H1 (cell line): Measurements from ENCODE around the gene B4GALNT1. TPM values are rescaled to one million over a fixed set of nuclear protein-coding genes. Genes with fewer than 3 reads are reported as not detected.

Experiments
- CTCF ChIA-PET: fragments of 300-600 bp; sonication (Branson Sonifier 250); formaldehyde crosslinking; loops from one replicate; lab custom pipeline; 2021; ENCODE audit not compliant: partially characterized antibody; lab: Charles Lee
- POLR2A ChIA-PET: fragments of 300-600 bp; sonication (Branson Sonifier 250); formaldehyde crosslinking; loops from one replicate; lab custom pipeline; 2021; ENCODE audit warnings: inconsistent platforms; ENCODE audit not compliant: partially characterized antibody; lab: Charles Lee
- DNase-seq, 2 experiments: peaks; one replicate each; pipeline versions ENCODE4 v3.0.0 to v3.0.0-alpha.2; 2010 to 2022; ENCODE audit warnings: low spot score in 2 of 2, low read depth in 1 of 2, mixed read lengths in 1 of 2
- FAIRE-seq: peaks from 2 replicates; lab custom pipeline; 2011; peaks lifted over from hg19 to GRCh38; lab: Jason Lieb, UNC
- H2AFZ ChIP-seq: 2 replicates; pipeline ENCODE4 v1.8.1; 2012; ENCODE audit warnings: low read length, inconsistent platforms
- H2AK5ac ChIP-seq: 2 replicates; pipeline ENCODE4 v1.6.1; 2013; ENCODE audit warnings: low read depth, low read length
- H2BK120ac ChIP-seq: replicated peaks from 2 replicates; pipeline ENCODE3; 2013; ENCODE audit warnings: low read depth, low read length, inconsistent platforms
- H2BK12ac ChIP-seq: 2 replicates; pipeline ENCODE4 v1.6.1; 2013; ENCODE audit warnings: low read depth, low read length
- H2BK15ac ChIP-seq: 2 replicates; pipeline ENCODE4 v1.6.1; 2013; ENCODE audit warnings: low read length
- H2BK20ac ChIP-seq: 2 replicates; pipeline ENCODE4 v1.6.1; 2013; ENCODE audit warnings: low read length
- H2BK5ac ChIP-seq: 2 replicates; pipeline ENCODE4 v1.6.1; 2013; ENCODE audit warnings: low read depth, low read length
- H3K14ac ChIP-seq: 2 replicates; pipeline ENCODE4 v1.6.1; 2013; ENCODE audit warnings: inconsistent platforms; ENCODE audit not compliant: insufficient read length
- H3K18ac ChIP-seq: 2 replicates; pipeline ENCODE4 v1.6.1; 2013; ENCODE audit warnings: low read length; ENCODE audit errors: extremely low read depth
- H3K23ac ChIP-seq: 2 replicates; pipeline ENCODE4 v1.6.1; 2013; ENCODE audit warnings: inconsistent platforms; ENCODE audit not compliant: insufficient read length
- H3K23me2 ChIP-seq: 2 replicates; pipeline ENCODE4 v1.6.1; 2013; ENCODE audit warnings: low read depth, low read length
- H3K27ac ChIP-seq: 2 replicates; pipeline ENCODE4 v1.6.1; 2011; ENCODE audit warnings: low read depth, low read length, inconsistent platforms
- H3K27me3 ChIP-seq, 4 experiments: replicated peaks in 1 of 4; 1 replicate in 1 of 4; 2 replicates in 3 of 4; pipeline versions ENCODE4 v1.6.1 to v1.8.1; 2011 to 2013; ENCODE audit warnings: low read length in 3 of 4, mild to moderate bottlenecking in 3 of 4, inconsistent platforms in 2 of 4, mixed read lengths in 2 of 4, moderate library complexity in 1 of 4; ENCODE audit not compliant: control insufficient read depth in 3 of 4, insufficient read depth in 3 of 4; ENCODE audit errors: extremely low read depth in 1 of 4
- H3K36me3 ChIP-seq, 4 experiments: 2 replicates each; pipeline versions ENCODE4 v1.6.1 to v1.8.1; 2011 to 2013; ENCODE audit warnings: mild to moderate bottlenecking in 4 of 4, low read length in 3 of 4, moderate library complexity in 2 of 4, control low read depth in 1 of 4, inconsistent platforms in 1 of 4; ENCODE audit not compliant: insufficient read depth in 4 of 4, control insufficient read depth in 2 of 4
- H3K4ac ChIP-seq: replicated peaks from 2 replicates; pipeline ENCODE3; 2013; ENCODE audit warnings: low read length, low read depth, mixed read lengths, inconsistent platforms; ENCODE audit not compliant: insufficient read length
- H3K4me1 ChIP-seq, 4 experiments: replicated peaks in 1 of 4; 1 replicate in 1 of 4; 2 replicates in 3 of 4; pipeline versions ENCODE4 v1.6.1 to v1.8.1; 2011 to 2013; ENCODE audit warnings: low read length in 3 of 4, inconsistent platforms in 2 of 4, mixed read lengths in 1 of 4; ENCODE audit not compliant: insufficient read depth in 4 of 4, control insufficient read depth in 3 of 4
- H3K4me2 ChIP-seq, 2 experiments: 2 replicates each; pipeline versions ENCODE4 v1.6.1 to v1.8.1; 2011 to 2013; ENCODE audit warnings: low read depth in 2 of 2, low read length in 2 of 2, control low read depth in 1 of 2, inconsistent platforms in 1 of 2, mild to moderate bottlenecking in 1 of 2; ENCODE audit not compliant: insufficient read depth in 1 of 2
- H3K4me3 ChIP-seq, 4 experiments: fragments of 200-600, 300-600 bp in 1 of 4; sonication (generic), shearing (Covaris generic), sonication (Bioruptor Twin) in 1 of 4; 2 replicates each; pipeline versions ENCODE4 v1.5.1 to v1.8.1; 2011 to 2016; ENCODE audit warnings: low read length in 4 of 4, low read depth in 3 of 4, control low read depth in 2 of 4, inconsistent platforms in 2 of 4, mild to moderate bottlenecking in 2 of 4, mixed read lengths in 1 of 4, moderate library complexity in 1 of 4; ENCODE audit not compliant: insufficient read depth in 2 of 4; ENCODE audit errors: extremely low read depth in 1 of 4
- H3K56ac ChIP-seq: replicated peaks from 2 replicates; pipeline ENCODE3; 2013; ENCODE audit warnings: low read depth, mild to moderate bottlenecking, mixed read lengths, low read length, inconsistent platforms; ENCODE audit not compliant: insufficient read length
- H3K79me1 ChIP-seq: 2 replicates; pipeline ENCODE4 v1.6.1; 2013; ENCODE audit warnings: low read depth, low read length, control low read depth
- H3K79me2 ChIP-seq, 2 experiments: 2 replicates each; pipeline versions ENCODE4 v1.6.1 to v1.8.1; 2012 to 2013; ENCODE audit warnings: low read length in 2 of 2, mild to moderate bottlenecking in 2 of 2, inconsistent platforms in 1 of 2; ENCODE audit not compliant: insufficient read depth in 2 of 2, control insufficient read depth in 1 of 2
- H3K9ac ChIP-seq, 4 experiments: replicated peaks in 1 of 4; 1 replicate in 1 of 4; 2 replicates in 3 of 4; pipeline versions ENCODE4 v1.6.1 to v1.8.1; 2011 to 2013; ENCODE audit warnings: low read depth in 3 of 4, low read length in 3 of 4, control low read depth in 2 of 4, mild to moderate bottlenecking in 2 of 4, moderate library complexity in 2 of 4, inconsistent platforms in 1 of 4; ENCODE audit errors: extremely low read depth in 1 of 4
- H3K9me3 ChIP-seq, 2 experiments: 2 replicates each; pipeline versions ENCODE4 v1.6.1 to v1.8.1; 2012 to 2013; ENCODE audit warnings: mild to moderate bottlenecking in 2 of 2, moderate library complexity in 2 of 2, control low read depth in 1 of 2, inconsistent platforms in 1 of 2, low read depth in 1 of 2, low read length in 1 of 2, mixed read lengths in 1 of 2; ENCODE audit not compliant: insufficient read depth in 2 of 2
- H4K20me1 ChIP-seq, 2 experiments: replicated peaks in 1 of 2; 2 replicates each; pipeline versions ENCODE3 to v1.8.1; 2011 to 2013; ENCODE audit warnings: inconsistent platforms in 2 of 2, low read length in 2 of 2, mild to moderate bottlenecking in 1 of 2; ENCODE audit not compliant: insufficient read depth in 2 of 2, control insufficient read depth in 1 of 2
- H4K5ac ChIP-seq: 2 replicates; pipeline ENCODE4 v1.6.1; 2013; ENCODE audit warnings: low read length, low read depth, mixed read lengths, inconsistent platforms; ENCODE audit not compliant: insufficient read length
- H4K8ac ChIP-seq: 2 replicates; pipeline ENCODE4 v1.8.0; 2013; ENCODE audit warnings: mild to moderate bottlenecking, moderate library complexity, low read length, inconsistent platforms; ENCODE audit not compliant: insufficient read depth; ENCODE audit errors: extremely low read depth
- H4K91ac ChIP-seq: replicated peaks from 2 replicates; pipeline ENCODE3; 2013; ENCODE audit warnings: low read length, mixed read lengths, inconsistent platforms; ENCODE audit not compliant: insufficient read length
- ATF3 ChIP-seq: IDR thresholded peaks from 2 replicates; pipeline ENCODE4 v1.6.1; 2011; ENCODE audit warnings: low read depth, mild to moderate bottlenecking, low read length; ENCODE audit not compliant: insufficient read depth
- JUN ChIP-seq: IDR thresholded peaks from 2 replicates; pipeline ENCODE4 v1.6.1; 2011; ENCODE audit warnings: low read depth, mild to moderate bottlenecking, improper control_type of control experiment, low read length
- KDM1A ChIP-seq: fragments of 200-600, 300-600 bp; sonication (generic); IDR thresholded peaks from 2 replicates; pipeline ENCODE4 v1.7.1; 2016; ENCODE audit warnings: mild to moderate bottlenecking, low read length, borderline replicate concordance
- KDM5A ChIP-seq: fragments of 200-600 bp; IDR thresholded peaks from 2 replicates; pipeline ENCODE4 v1.7.1; 2012; ENCODE audit warnings: mild to moderate bottlenecking, low read length, inconsistent platforms, mixed read lengths
- MAX ChIP-seq: IDR thresholded peaks from 2 replicates; pipeline ENCODE4 v1.6.1; 2012; ENCODE audit warnings: inconsistent platforms
- SIX5 ChIP-seq: IDR thresholded peaks from 2 replicates; pipeline ENCODE4 v1.6.1; 2011; ENCODE audit warnings: mild to moderate bottlenecking, low read depth, low read length
- TEAD4 ChIP-seq: IDR thresholded peaks from 2 replicates; pipeline ENCODE4 v1.6.1; 2012; ENCODE audit warnings: low read depth, low read length, inconsistent platforms, mixed read lengths
- YY1 ChIP-seq: IDR thresholded peaks from 2 replicates; pipeline ENCODE4 v1.6.1; 2011; ENCODE audit warnings: low read depth, mild to moderate bottlenecking, low read length
- ZNF274 ChIP-seq: IDR thresholded peaks from 2 replicates; pipeline ENCODE4 v1.7.0; 2012; ENCODE audit warnings: low read length, borderline replicate concordance; ENCODE audit errors: extremely low read depth
- WGBS, 2 experiments: shearing (Covaris generic) in 1 of 2; methylation state at CpG; one replicate each; pipeline versions ENCODE4 v1.1.6 to v1.1.7; 2013 to 2015; ENCODE audit warnings: low lambda C conversion rate in 2 of 2, mixed read lengths in 2 of 2, inconsistent platforms in 1 of 2, low coverage in 1 of 2, missing lambda C conversion rate in 1 of 2; ENCODE audit not compliant: insufficient replicate concordance in 2 of 2, insufficient coverage in 1 of 2, insufficient read length in 1 of 2; ENCODE audit errors: extremely low coverage in 1 of 2, missing lambda C conversion rate in 1 of 2; 5-methylcytosine and 5-hydroxymethylcytosine counted together
- polyA plus RNA-seq, 7 experiments: library from polyadenylated mRNA; depleted of rRNA in 3 of 7; stranded (reverse) in 5 of 7; unstranded in 2 of 7; fragments of >200 nt in 5 of 7; fragments of 200-250 nt in 2 of 7; gene quantifications; 1 replicate in 5 of 7; 2 replicates in 1 of 7; 4 replicates in 1 of 7; pipeline versions ENCODE4 v1.2.1 to v1.2.3, GENCODE V29; 2011 to 2013; ENCODE audit warnings: missing spikeins in 2 of 7, mixed read lengths in 2 of 7
- total RNA-seq: library from RNA; stranded (reverse); fragmentation: NEBNext Ultra II Directional; extraction: Animal tissue kit (Norgen Biotek cat#: 25700); gene quantifications from 2 replicates; pipeline ENCODE4 v1.2.1, GENCODE V29; 2021
- TF ChIP-seq, protein P1 (sequence below), 3 experiments: IDR thresholded peaks; 1 replicate in 2 of 3; 2 replicates in 1 of 3; pipeline versions ENCODE4 v1.5.1 to v1.6.1; 2011; ENCODE audit warnings: low read length in 3 of 3, mild to moderate bottlenecking in 3 of 3, inconsistent platforms in 2 of 3, low read depth in 1 of 3, moderate library complexity in 1 of 3; ENCODE audit not compliant: insufficient read depth in 1 of 3; ENCODE audit errors: control extremely low read depth in 1 of 3

Gene B4GALNT1
- total and polyA plus RNA-seq, 2 of the 8 experiments (the other 6 are each of a cell fraction or from before 2014, with no cell fraction given): 1.5 to 2.3 TPM

GRCh38 chr12:57606821-57607220 is 26.2 kb downstream of the B4GALNT1 start:
- Histone ChIP-seq H3K4ac (no peak overlapping the region), H3K4me1 (peaks cover 7 to 13% (median 12%) of the 10 kb centered on the region in 4 experiments), H3K4me3 (no peak overlapping the region), H4K20me1 (peaks cover 0 to 2% of the 10 kb centered on the region in 2 experiments), H3K14ac (no peak overlapping the region), H3K9ac (no peak overlapping the region), H3K79me2 (peaks cover 0 to 10% of the 10 kb centered on the region in 2 experiments; a peak in 1 of 4 replicates), H4K91ac (no peak overlapping the region), H3K27me3 (peaks cover 0 to 18% (median 9%) of the 10 kb centered on the region in 4 experiments; a peak in 5 of 7 replicates), H2BK12ac (no peak overlapping the region), H3K9me3 (no peaks in the 10 kb centered on the region), H3K23me2 (peaks cover 29% of the 10 kb centered on the region), H3K18ac (no peak overlapping the region), H3K4me2 (no peak overlapping the region), H2AFZ (no peak overlapping the region), H3K36me3 (peaks cover 4 to 10% (median 7%) of the 10 kb centered on the region in 4 experiments; a peak in 4 of 8 replicates), H4K8ac (no peak overlapping the region), H3K27ac (no peak overlapping the region), H4K5ac (no peak overlapping the region), H3K56ac (no peak overlapping the region), H2AK5ac (no peak overlapping the region), H2BK120ac (no peak overlapping the region), H2BK15ac (no peak overlapping the region), H2BK5ac (no peak overlapping the region), H3K79me1 (no peaks in the 10 kb centered on the region; the same call in 1 of the 2 replicates), H2BK20ac (no peak overlapping the region), H3K23ac (no peak overlapping the region)
- ChIA-PET POLR2A (interaction anchor here (1.2 to 7.7 kb wide), 4 partner anchors 8 to 145 kb away, joined by 3 to 60 read pairs (median 24); partner anchors contain the start of genes CDK4 and PIP4K2C), CTCF (interaction anchor here (1.0 to 12.5 kb wide), 9 partner anchors 9 to 130 kb away, joined by 3 to 124 read pairs (median 8); partner anchors contain the start of genes B4GALNT1 and PIP4K2C)
- FAIRE-seq (no peak), DNase-seq (no peak)
- 93% methylated on average over 10 of the region's 11 CpGs; no CpG with 5 or more reads in 1 of the 2 experiments for WGBS, 2 experiments
- TF ChIP-seq ATF3: no peak
- TF ChIP-seq JUN: no peak
- no peak for TF ChIP-seq KDM5A
- TF ChIP-seq YY1: no peak
- no peak for TF ChIP-seq TEAD4
- TF ChIP-seq KDM1A: no peak
- TF ChIP-seq, protein P1, sequence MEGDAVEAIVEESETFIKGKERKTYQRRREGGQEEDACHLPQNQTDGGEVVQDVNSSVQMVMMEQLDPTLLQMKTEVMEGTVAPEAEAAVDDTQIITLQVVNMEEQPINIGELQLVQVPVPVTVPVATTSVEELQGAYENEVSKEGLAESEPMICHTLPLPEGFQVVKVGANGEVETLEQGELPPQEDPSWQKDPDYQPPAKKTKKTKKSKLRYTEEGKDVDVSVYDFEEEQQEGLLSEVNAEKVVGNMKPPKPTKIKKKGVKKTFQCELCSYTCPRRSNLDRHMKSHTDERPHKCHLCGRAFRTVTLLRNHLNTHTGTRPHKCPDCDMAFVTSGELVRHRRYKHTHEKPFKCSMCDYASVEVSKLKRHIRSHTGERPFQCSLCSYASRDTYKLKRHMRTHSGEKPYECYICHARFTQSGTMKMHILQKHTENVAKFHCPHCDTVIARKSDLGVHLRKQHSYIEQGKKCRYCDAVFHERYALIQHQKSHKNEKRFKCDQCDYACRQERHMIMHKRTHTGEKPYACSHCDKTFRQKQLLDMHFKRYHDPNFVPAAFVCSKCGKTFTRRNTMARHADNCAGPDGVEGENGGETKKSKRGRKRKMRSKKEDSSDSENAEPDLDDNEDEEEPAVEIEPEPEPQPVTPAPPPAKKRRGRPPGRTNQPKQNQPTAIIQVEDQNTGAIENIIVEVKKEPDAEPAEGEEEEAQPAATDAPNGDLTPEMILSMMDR (IDR thresholded peaks at IDR 0.05; ENCODE audit: control extremely low read depth in 1 of 3, insufficient read depth in 1 of 3, low read depth in 1 of 3, low read length in 3 of 3): no peak
- no peak for TF ChIP-seq ZNF274
- TF ChIP-seq MAX: no peak
- no peak for TF ChIP-seq SIX5
